Lower leg skin (tissue), 4 donors: Measurements from ENCODE around the gene CSNK1G1. TPM values are rescaled to one million over a fixed set of nuclear protein-coding genes. Genes with fewer than 3 reads are reported as not detected.

Experiments used
- DNase-seq, 2 donors: peaks; one replicate each; pipeline ENCODE4 v3.0.0-alpha.2; 2019; ENCODE audit warnings: low spot score in 2 of 2
- H3K4me3 ChIP-seq: fragments of 200-600 bp; sonication (generic); 2 replicates; pipeline ENCODE4 v1.5.1; 2017; ENCODE audit warnings: mild to moderate bottlenecking, low read depth; ENCODE audit not compliant: poor library complexity, severe bottlenecking
- POLR2A ChIP-seq, 2 donors: fragments of 450-650 bp; IDR thresholded peaks; one replicate each; pipeline ENCODE4 v1.6.1; 2016 to 2017; ENCODE audit warnings: antibody characterized with exemption in 2 of 2, mild to moderate bottlenecking in 1 of 2, moderate library complexity in 1 of 2
- WGBS, 2 donors: methylation state at CpG; one replicate each; pipeline ENCODE4 v1.1.5; 2018; 5-methylcytosine and 5-hydroxymethylcytosine counted together
- intact Hi-C: fragments of 100-400 bp; cut with DNase I; formaldehyde crosslinking; loops from one replicate; pipeline ENCODE4 v1.15.0; 2023; ENCODE audit warnings: low total_unique reads
- total RNA-seq, 4 donors: library from RNA; depleted of rRNA; stranded (reverse); fragments of >200 nt; gene quantifications; one replicate each; pipeline ENCODE4 v1.1.0, GENCODE V29; 2016
- TF ChIP-seq, protein P1 (sequence below), 3 donors: fragments of 450-650 bp; IDR thresholded peaks; one replicate each; pipeline ENCODE4 v1.5.1; 2016; ENCODE audit warnings: antibody characterized with exemption in 3 of 3, mild to moderate bottlenecking in 3 of 3, moderate library complexity in 2 of 3

Gene CSNK1G1
- total RNA-seq, 4 donors from 2014 or later, result 11.9 to 16.7 (median 14.1) TPM

DNA sequence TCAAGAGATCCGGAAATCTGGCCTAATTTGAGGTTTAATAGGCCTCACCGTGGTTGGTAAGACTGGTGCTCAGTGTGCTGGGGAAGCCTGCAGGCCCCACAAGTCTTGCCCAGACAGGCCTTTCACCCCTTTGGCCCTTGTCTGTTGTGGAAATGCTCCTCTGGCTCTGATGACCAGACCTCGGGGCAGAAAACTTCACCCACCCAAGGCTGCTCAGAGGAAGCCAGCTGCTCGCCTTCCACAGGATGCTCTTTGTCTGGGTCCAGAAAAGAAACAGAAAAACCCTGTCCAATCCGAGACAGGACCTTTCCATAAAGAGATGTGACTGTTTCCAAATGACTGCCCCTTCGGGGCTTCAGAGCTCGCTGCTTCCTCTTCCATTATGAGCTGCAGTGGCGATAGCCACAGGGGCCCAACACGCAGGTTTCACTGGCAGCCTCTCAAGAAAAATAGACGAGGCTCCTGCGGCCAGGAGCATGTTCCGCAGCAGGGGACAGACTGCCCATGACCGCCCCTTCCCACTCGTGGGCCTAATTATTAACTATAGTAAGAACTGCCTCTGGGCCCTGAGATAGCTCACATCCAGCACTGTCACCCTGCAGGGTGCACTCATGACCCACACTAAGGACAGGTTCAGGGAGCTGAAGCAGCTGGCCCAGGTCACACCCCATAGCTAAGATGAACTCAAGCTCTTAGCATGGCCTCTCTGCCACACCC, 211.2 kb downstream of the CSNK1G1 start:
- intact Hi-C loops, result no loop called here
- TF ChIP-seq, protein P1, sequence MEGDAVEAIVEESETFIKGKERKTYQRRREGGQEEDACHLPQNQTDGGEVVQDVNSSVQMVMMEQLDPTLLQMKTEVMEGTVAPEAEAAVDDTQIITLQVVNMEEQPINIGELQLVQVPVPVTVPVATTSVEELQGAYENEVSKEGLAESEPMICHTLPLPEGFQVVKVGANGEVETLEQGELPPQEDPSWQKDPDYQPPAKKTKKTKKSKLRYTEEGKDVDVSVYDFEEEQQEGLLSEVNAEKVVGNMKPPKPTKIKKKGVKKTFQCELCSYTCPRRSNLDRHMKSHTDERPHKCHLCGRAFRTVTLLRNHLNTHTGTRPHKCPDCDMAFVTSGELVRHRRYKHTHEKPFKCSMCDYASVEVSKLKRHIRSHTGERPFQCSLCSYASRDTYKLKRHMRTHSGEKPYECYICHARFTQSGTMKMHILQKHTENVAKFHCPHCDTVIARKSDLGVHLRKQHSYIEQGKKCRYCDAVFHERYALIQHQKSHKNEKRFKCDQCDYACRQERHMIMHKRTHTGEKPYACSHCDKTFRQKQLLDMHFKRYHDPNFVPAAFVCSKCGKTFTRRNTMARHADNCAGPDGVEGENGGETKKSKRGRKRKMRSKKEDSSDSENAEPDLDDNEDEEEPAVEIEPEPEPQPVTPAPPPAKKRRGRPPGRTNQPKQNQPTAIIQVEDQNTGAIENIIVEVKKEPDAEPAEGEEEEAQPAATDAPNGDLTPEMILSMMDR (IDR thresholded peaks at IDR 0.05), result no peak
- TF ChIP-seq POLR2A (IDR thresholded peaks at IDR 0.05), result no peak
- peak in 1 of 2 donors; percentile 60 for DNase-seq
- no peak overlapping the region for H3K4me3 ChIP-seq
- 79 to 84% methylated on average over 12 to 14 of the region's 14 CpGs for WGBS, 2 donors

DNA sequence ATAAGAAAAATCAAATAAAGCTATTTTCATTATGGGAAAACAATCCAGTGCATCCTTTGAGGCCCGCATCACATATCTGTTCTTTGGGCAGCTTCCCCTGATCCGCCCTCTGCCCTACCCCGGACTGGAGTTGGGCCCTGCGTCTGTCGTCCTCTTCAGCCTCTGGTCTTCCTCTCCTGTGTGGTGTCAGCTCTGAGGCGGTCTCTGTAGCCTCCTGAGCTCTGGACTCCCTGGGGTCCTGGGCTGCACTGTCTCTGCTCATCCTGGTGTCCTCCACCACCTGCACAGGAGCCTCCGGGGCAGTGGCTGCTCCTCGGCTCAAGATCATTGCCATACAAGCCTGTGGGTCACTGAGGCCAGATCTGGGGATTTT, 211.8 kb downstream of the CSNK1G1 start:
- TF ChIP-seq, protein P1 (IDR thresholded peaks at IDR 0.05), result no peak
- TF ChIP-seq POLR2A (IDR thresholded peaks at IDR 0.05), result no peak
- DNase-seq, result peak in 1 of 2 donors; percentile 70
- 71 to 77% methylated on average over 7 to 8 of the region's 8 CpGs for WGBS, 2 donors

DNA sequence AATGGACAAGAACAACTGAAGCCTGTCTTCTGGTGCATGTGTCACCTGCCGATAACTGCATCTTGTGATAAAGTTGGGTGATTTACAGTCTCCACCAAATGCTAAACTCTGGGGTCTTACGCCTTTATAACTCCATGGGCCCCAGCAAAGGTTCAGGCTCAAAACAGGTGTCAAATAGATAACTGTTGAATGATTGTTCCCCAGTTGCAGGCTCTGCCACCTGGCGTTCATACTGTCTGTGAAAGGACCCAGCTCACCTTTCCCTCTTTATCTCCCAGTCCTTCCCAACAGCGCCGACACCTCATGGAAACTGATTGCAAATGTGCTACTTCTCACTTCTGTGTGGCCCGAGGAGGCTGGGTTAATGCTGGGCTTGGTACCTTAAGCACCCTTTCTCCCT, 212.7 kb downstream of the CSNK1G1 start:
- intact Hi-C loops, result no loop called here
- 84 to 92% methylated on average over 6 of the region's 6 CpGs for WGBS, 2 donors
- no peak for TF ChIP-seq POLR2A (IDR thresholded peaks at IDR 0.05)
- TF ChIP-seq, protein P1 (IDR thresholded peaks at IDR 0.05), result no peak
- no peak overlapping the region for H3K4me3 ChIP-seq
- peak in 1 of 2 donors; percentile 46 for DNase-seq

More for the DNA sequence above, 211.8 kb downstream of the CSNK1G1 start:
- intact Hi-C loops, result no loop called here
- H3K4me3 ChIP-seq, result no peak overlapping the region

GRCh38 chr15:64141798-64142512, 214.0 kb downstream of the CSNK1G1 start:
- no peak for TF ChIP-seq POLR2A (IDR thresholded peaks at IDR 0.05)
- TF ChIP-seq, protein P1 (IDR thresholded peaks at IDR 0.05), result no peak
- peak in 1 of 2 donors; percentile 61 for DNase-seq
- WGBS, 2 donors, result 91 to 93% methylated on average over 8 of the region's 8 CpGs
- H3K4me3 ChIP-seq, result no peak overlapping the region
- intact Hi-C loops, result no loop called here

DNA sequence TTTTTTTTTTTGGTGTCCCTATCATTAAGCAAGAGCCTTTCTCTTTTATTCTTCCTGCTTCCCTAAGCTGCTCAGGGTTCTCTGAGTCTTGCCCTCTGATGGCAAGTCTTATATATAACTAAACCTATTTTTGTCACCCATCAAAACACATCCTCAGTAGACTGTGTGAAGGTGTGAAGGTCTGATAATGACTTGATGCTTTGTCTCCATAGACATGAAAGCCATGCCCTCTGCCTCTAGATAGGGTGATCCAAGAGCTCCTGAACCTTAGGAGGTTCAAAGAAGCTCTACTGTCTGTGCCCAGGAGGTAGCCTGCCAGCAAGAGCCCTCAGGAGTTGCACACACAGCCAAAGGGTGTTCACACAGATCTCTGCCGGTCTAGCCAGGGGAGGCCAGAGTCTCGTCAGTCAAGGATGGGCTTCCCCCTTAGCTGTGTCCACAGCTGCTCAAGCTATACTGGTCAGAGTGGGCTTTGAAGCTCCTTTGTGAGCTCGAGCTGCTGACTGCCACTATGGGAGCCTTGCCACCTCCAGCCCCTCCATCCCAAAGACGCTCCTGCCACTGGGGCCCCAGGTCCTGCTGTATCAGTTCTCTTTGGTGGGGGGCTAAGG, 217.5 kb downstream of the CSNK1G1 start:
- WGBS, 2 donors, result 87 to 95% methylated on average over 4 of the region's 4 CpGs
- H3K4me3 ChIP-seq, result no peak overlapping the region
- TF ChIP-seq, protein P1 (IDR thresholded peaks at IDR 0.05), result no peak
- no peak for TF ChIP-seq POLR2A (IDR thresholded peaks at IDR 0.05)
- intact Hi-C loops, result no loop called here
- DNase-seq, result peak in 1 of 2 donors; percentile 64
